Activated T-cell treated with anti-CD3 and anti-CD28 coated beads, Interleukin-2, amount 50 U/mL, for 4 hours (primary cell): ENCODE data around the gene TM9SF4. TPM values are rescaled to one million over a fixed set of nuclear protein-coding genes. Genes with fewer than 3 reads are reported as not detected.
A peak's percentile ranks its signal among the peaks of the same experiment; 100 is the strongest.

Experiments
- ATAC-seq, 2 donors: fragments of 200-7000 bp; cut with Tn5 transposase; one replicate each; pipeline ENCODE4 v1.10.0; 2021
- DNase-seq: peaks from one replicate; pipeline ENCODE4 v3.0.0-alpha.2; 2020
- H3K27me3 Mint-ChIP-seq: one replicate; pipeline ENCODE4 v1.8.0; 2021; ENCODE audit warnings: low read depth, mixed read lengths
- H3K36me3 Mint-ChIP-seq: one replicate; pipeline ENCODE4 v1.8.0; 2022; ENCODE audit warnings: mixed read lengths; ENCODE audit not compliant: insufficient read depth
- H3K4me1 Mint-ChIP-seq: one replicate; pipeline ENCODE4 v1.8.0; 2021; ENCODE audit warnings: low read depth, mixed read lengths
- H3K4me3 Mint-ChIP-seq: one replicate; pipeline ENCODE4 v1.8.0; 2021; ENCODE audit warnings: mild to moderate bottlenecking, moderate library complexity, mixed read lengths
- H3K9me3 Mint-ChIP-seq: one replicate; pipeline ENCODE4 v1.8.0; 2021; ENCODE audit warnings: mixed read lengths
- total RNA-seq, 3 donors: library from RNA; stranded (reverse); gene quantifications; one replicate each; pipeline ENCODE4 v1.2.1, GENCODE V29; 2021

Gene TM9SF4
- total RNA-seq, 3 donors from 2014 or later = 43.5 to 48.6 (median 44.4) TPM

GRCh38 chr20:32204205-32205109 lies 94.9 kb downstream of the TM9SF4 start:
- Mint-ChIP-seq H3K36me3 (peaks cover 60% of the 10 kb centered on the region), H3K9me3 (no peaks in the 10 kb centered on the region), H3K4me1 (peaks cover 62% of the 10 kb centered on the region), H3K27me3 (no peaks in the 10 kb centered on the region), H3K4me3 (peak overlapping the region; percentile 99)
- peak; percentile 45 for DNase-seq
- ATAC-seq = peak; percentile 64 to 67

- no peaks in the 10 kb centered on the region for H3K27me3 Mint-ChIP-seq
- H3K4me3 Mint-ChIP-seq = peak overlapping the region; percentile 99
- ATAC-seq = no peak
- H3K9me3 Mint-ChIP-seq = no peaks in the 10 kb centered on the region
- peaks cover 61% of the 10 kb centered on the region for H3K36me3 Mint-ChIP-seq
- no peak for DNase-seq
- peaks cover 70% of the 10 kb centered on the region for H3K4me1 Mint-ChIP-seq
These were observed 95.8 kb downstream of the TM9SF4 start for GRCh38 chr20:32205110-32205842.

- H3K4me3 Mint-ChIP-seq = peak overlapping the region; percentile 99
- peaks cover 74% of the 10 kb centered on the region for H3K4me1 Mint-ChIP-seq
- no peaks in the 10 kb centered on the region for H3K9me3 Mint-ChIP-seq
- H3K36me3 Mint-ChIP-seq = peaks cover 65% of the 10 kb centered on the region
- DNase-seq = no peak
- ATAC-seq = no peak
- H3K27me3 Mint-ChIP-seq = no peaks in the 10 kb centered on the region
These were observed 96.6 kb downstream of the TM9SF4 start for GRCh38 chr20:32205843-32206759.

GRCh38 chr20:32206760-32207625 lies 97.5 kb downstream of the TM9SF4 start:
- Mint-ChIP-seq H3K9me3 (no peaks in the 10 kb centered on the region), H3K27me3 (no peaks in the 10 kb centered on the region), H3K4me1 (peaks cover 74% of the 10 kb centered on the region), H3K36me3 (peaks cover 67% of the 10 kb centered on the region), H3K4me3 (peak overlapping the region; percentile 99)
- ATAC-seq (peak; percentile 7 to 8), DNase-seq (no peak)

- Mint-ChIP-seq H3K27me3 (no peaks in the 10 kb centered on the region), H3K4me1 (peaks cover 69% of the 10 kb centered on the region), H3K36me3 (peaks cover 65% of the 10 kb centered on the region), H3K9me3 (no peaks in the 10 kb centered on the region), H3K4me3 (peak within 1 kb of the TSS; percentile 99)
- peak; percentile 85 for DNase-seq
- ATAC-seq = peak; percentile 78 to 79
These were observed 98.3 kb downstream of the TM9SF4 start, which contains the start of the genes PLAGL2 and POFUT1 for GRCh38 chr20:32207626-32208498. Gene PLAGL2 (minus strand): TSS chr20:32207743. CDS start chr20:32202178, 5,565 bp downstream. Gene POFUT1 (plus strand): TSS chr20:32207880. CDS start chr20:32207942, 62 bp downstream.

GRCh38 chr20:32208499-32209154 lies 99.1 kb downstream of the TM9SF4 start:
- no peak for ATAC-seq
- Mint-ChIP-seq H3K4me1 (peaks cover 61% of the 10 kb centered on the region), H3K9me3 (no peaks in the 10 kb centered on the region), H3K4me3 (peak overlapping the region; percentile 90), H3K27me3 (no peaks in the 10 kb centered on the region), H3K36me3 (peaks cover 58% of the 10 kb centered on the region)
- no peak for DNase-seq

GRCh38 chr20:32209850-32210605 lies 100.5 kb downstream of the TM9SF4 start:
- no peaks in the 10 kb centered on the region for H3K9me3 Mint-ChIP-seq
- H3K27me3 Mint-ChIP-seq = no peaks in the 10 kb centered on the region
- peaks cover 50% of the 10 kb centered on the region for H3K36me3 Mint-ChIP-seq
- H3K4me1 Mint-ChIP-seq = peaks cover 48% of the 10 kb centered on the region
- peak overlapping the region; percentile 90 for H3K4me3 Mint-ChIP-seq
- DNase-seq = no peak
- ATAC-seq = no peak

- ATAC-seq = no peak
- Mint-ChIP-seq H3K9me3 (no peaks in the 10 kb centered on the region), H3K36me3 (peaks cover 46% of the 10 kb centered on the region), H3K4me3 (no peak overlapping the region), H3K4me1 (peaks cover 30% of the 10 kb centered on the region), H3K27me3 (no peaks in the 10 kb centered on the region)
- no peak for DNase-seq
These were observed 104.4 kb downstream of the TM9SF4 start for GRCh38 chr20:32213870-32214269.

- Mint-ChIP-seq H3K36me3 (peaks cover 47% of the 10 kb centered on the region), H3K9me3 (no peaks in the 10 kb centered on the region), H3K27me3 (no peaks in the 10 kb centered on the region), H3K4me1 (peaks cover 18% of the 10 kb centered on the region), H3K4me3 (no peak overlapping the region)
- DNase-seq (no peak), ATAC-seq (no peak)
These were observed 105.6 kb downstream of the TM9SF4 start for GRCh38 chr20:32215147-32215546.

- Mint-ChIP-seq H3K36me3 (peaks cover 46% of the 10 kb centered on the region), H3K4me3 (no peak overlapping the region), H3K27me3 (no peaks in the 10 kb centered on the region), H3K9me3 (no peaks in the 10 kb centered on the region), H3K4me1 (peaks cover 12% of the 10 kb centered on the region)
- DNase-seq = no peak
- no peak for ATAC-seq
These were observed 106.2 kb downstream of the TM9SF4 start for GRCh38 chr20:32215729-32216128.
